Amniotic epithelial cell (primary cell): ENCODE results near the gene ZNF487.
"Not testable (repeated sequence)": the region's sequence is repeated elsewhere in the genome, so short reads cannot be mapped to it uniquely, and the experiment has no call there.

Source experiments
- DNase-seq: peaks from one replicate; pipeline ENCODE4 v3.0.0-alpha.2; 2010; ENCODE audit warnings: low read depth

ZNF487 gene

GRCh38 chr10:43404704-43405084 is 32.2 kb upstream of the ZNF487 start:
- no peak for DNase-seq

GRCh38 chr10:43407148-43407575 is 29.7 kb upstream of the ZNF487 start:
- peak; percentile 26 for DNase-seq

- DNase-seq = peak; percentile 88
Observed at GRCh38 chr10:43407576-43408330, 29.2 kb upstream of the ZNF487 start.

GRCh38 chr10:43408331-43408709 is 28.6 kb upstream of the ZNF487 start:
- DNase-seq = no peak

- DNase-seq = peak; percentile 92
Observed at GRCh38 chr10:43408710-43409384, 28.1 kb upstream of the ZNF487 start, which contains the start of gene HNRNPF. Gene HNRNPF (minus strand): TSS chr10:43409186. CDS start chr10:43387884, 21,302 bp downstream.

GRCh38 chr10:43409385-43410109 is 27.4 kb upstream of the ZNF487 start:
- no peak for DNase-seq

- DNase-seq = no peak
Observed at GRCh38 chr10:43410345-43410744, 26.6 kb upstream of the ZNF487 start.

- DNase-seq = no peak
Observed at GRCh38 chr10:43411536-43411935, 25.4 kb upstream of the ZNF487 start.

GRCh38 chr10:43415544-43415943 is 21.4 kb upstream of the ZNF487 start:
- no peak for DNase-seq

- DNase-seq = no peak
Observed at GRCh38 chr10:43417950-43418768, 18.8 kb upstream of the ZNF487 start.

GRCh38 chr10:43419997-43420368 is 16.9 kb upstream of the ZNF487 start:
- no peak for DNase-seq

GRCh38 chr10:43420369-43421200 is 16.3 kb upstream of the ZNF487 start:
- peak; percentile 94 for DNase-seq

- DNase-seq = no peak
Observed at GRCh38 chr10:43421201-43421507, 15.8 kb upstream of the ZNF487 start.

GRCh38 chr10:43421519-43421918 is 15.4 kb upstream of the ZNF487 start:
- no peak for DNase-seq

GRCh38 chr10:43421944-43422343 is 15.0 kb upstream of the ZNF487 start:
- not testable (repeated sequence) for DNase-seq

- DNase-seq = no peak
Observed at GRCh38 chr10:43424416-43424815, 12.5 kb upstream of the ZNF487 start.

GRCh38 chr10:43426476-43426875 is 10.4 kb upstream of the ZNF487 start:
- not testable (repeated sequence) for DNase-seq

GRCh38 chr10:43427166-43427825 is 9.6 kb upstream of the ZNF487 start:
- no peak for DNase-seq

GRCh38 chr10:43430926-43431663 is 5.8 kb upstream of the ZNF487 start:
- DNase-seq = no peak
